ENCODE data around the gene PRPF38B.

The PRPF38B gene

GRCh38 chr1:108718927-108719655 lies 27.0 kb downstream of the PRPF38B start:
- no peak for DNase-seq

GRCh38 chr1:108719656-108720435 lies 27.7 kb downstream of the PRPF38B start:
- DNase-seq, result no peak

- no peak for DNase-seq
Measured at GRCh38 chr1:108722292-108722691, 30.2 kb downstream of the PRPF38B start.

GRCh38 chr1:108725906-108726305 lies 33.8 kb downstream of the PRPF38B start:
- DNase-seq, result no peak

- DNase-seq, result no peak
Measured at GRCh38 chr1:108728327-108728923, 36.3 kb downstream of the PRPF38B start.

GRCh38 chr1:108729481-108729880 lies 37.4 kb downstream of the PRPF38B start:
- no peak for DNase-seq

- no peak for DNase-seq
Measured at GRCh38 chr1:108732398-108732797, 40.3 kb downstream of the PRPF38B start.

GRCh38 chr1:108734171-108734865 lies 42.2 kb downstream of the PRPF38B start:
- DNase-seq, result no peak

GRCh38 chr1:108742253-108742652 lies 50.1 kb downstream of the PRPF38B start:
- no peak for DNase-seq

- no peak for DNase-seq
Measured at GRCh38 chr1:108745980-108746381, 53.9 kb downstream of the PRPF38B start.

- peak; percentile 99 for DNase-seq
Measured at GRCh38 chr1:108746382-108747170, 54.5 kb downstream of the PRPF38B start, which contains the start of gene STXBP3. Gene STXBP3 (plus strand): TSS chr1:108746674. CDS start chr1:108746738, 64 bp downstream.

GRCh38 chr1:108747171-108747850 lies 55.2 kb downstream of the PRPF38B start:
- peak; percentile 88 for DNase-seq

GRCh38 chr1:108747898-108748297 lies 55.8 kb downstream of the PRPF38B start:
- DNase-seq, result peak; percentile 40

- DNase-seq, result no peak
Measured at GRCh38 chr1:108749081-108749480, 57.0 kb downstream of the PRPF38B start.

GRCh38 chr1:108750476-108751181 lies 58.5 kb downstream of the PRPF38B start:
- DNase-seq, result no peak
